IPS DF 6.9 (cell line): ENCODE data around the gene PLCB3.

ENCODE experiments used
- DNase-seq: peaks from one replicate; pipeline ENCODE4 v3.0.0-alpha.2; 2013; ENCODE audit warnings: low read depth, low spot score
- H3K27ac ChIP-seq: one replicate; pipeline ENCODE4 v1.5.1; 2013; ENCODE audit warnings: low read length, control low read depth
- H3K27me3 ChIP-seq: 2 replicates; pipeline ENCODE4 v1.6.1; 2013; ENCODE audit warnings: mild to moderate bottlenecking, low read length; ENCODE audit not compliant: control insufficient read depth, insufficient read depth
- H3K36me3 ChIP-seq: 2 replicates; pipeline ENCODE4 v1.6.1; 2013; ENCODE audit warnings: low read length; ENCODE audit not compliant: control insufficient read depth, insufficient read depth
- H3K4me1 ChIP-seq: 2 replicates; pipeline ENCODE4 v1.6.1; 2013; ENCODE audit warnings: low read length; ENCODE audit not compliant: control insufficient read depth, insufficient read depth
- H3K4me3 ChIP-seq: 2 replicates; pipeline ENCODE4 v1.5.1; 2013; ENCODE audit warnings: mild to moderate bottlenecking, low read length
- H3K9me3 ChIP-seq: 2 replicates; pipeline ENCODE4 v1.6.1; 2013; ENCODE audit warnings: low read length, inconsistent platforms; ENCODE audit not compliant: control insufficient read depth, insufficient read depth
- WGBS: extraction: QIAGEN DNeasy Blood & Tissue Kit; methylation state at CpG from one replicate; pipeline ENCODE4 v1.1.7; 2013; ENCODE audit warnings: mixed read lengths, missing lambda C conversion rate; ENCODE audit not compliant: insufficient read length, insufficient coverage; 5-methylcytosine and 5-hydroxymethylcytosine counted together

Gene PLCB3

GRCh38 chr11:64230171-64230984 is 21.0 kb upstream of the PLCB3 start, which contains the start of gene DNAJC4:
DNAJC4 (plus strand) TSS chr11:64230548; CDS start chr11:64230855, 307 bp downstream.
- no peaks in the 10 kb centered on the region for H3K36me3 ChIP-seq
- H3K4me3 ChIP-seq: peak within 1 kb of the TSS; percentile 46; the same call in 1 of the 2 replicates
- no CpG with 5 or more reads among the region's 62 CpGs for WGBS
- no peaks in the 10 kb centered on the region for H3K9me3 ChIP-seq
- DNase-seq: no peak
- no peak within 1 kb of the TSS for H3K27ac ChIP-seq
- H3K27me3 ChIP-seq: no peaks in the 10 kb centered on the region
- H3K4me1 ChIP-seq: peaks cover 5% of the 10 kb centered on the region; the same call in 1 of the 2 replicates

- Histone ChIP-seq H3K9me3 (no peaks in the 10 kb centered on the region), H3K36me3 (no peaks in the 10 kb centered on the region), H3K4me3 (peak overlapping the region; percentile 46; the same call in 1 of the 2 replicates), H3K27ac (no peak overlapping the region), H3K4me1 (peaks cover 5% of the 10 kb centered on the region; the same call in 1 of the 2 replicates), H3K27me3 (no peaks in the 10 kb centered on the region)
- no CpG with 5 or more reads among the region's 8 CpGs for WGBS
- DNase-seq: no peak
Measured at GRCh38 chr11:64230985-64231365, 20.4 kb upstream of the PLCB3 start.

GRCh38 chr11:64231546-64231945 is 19.8 kb upstream of the PLCB3 start:
- WGBS: no CpG with 5 or more reads among the region's 7 CpGs
- no peak overlapping the region for H3K27ac ChIP-seq

GRCh38 chr11:64232182-64232966 is 19.0 kb upstream of the PLCB3 start:
- H3K4me1 ChIP-seq: peaks cover 2% of the 10 kb centered on the region; the same call in 1 of the 2 replicates

More at GRCh38 chr11:64231546-64231945, 19.8 kb upstream of the PLCB3 start:
- no peaks in the 10 kb centered on the region for H3K36me3 ChIP-seq
- no peak overlapping the region for H3K4me3 ChIP-seq
- no peaks in the 10 kb centered on the region for H3K27me3 ChIP-seq
- no peaks in the 10 kb centered on the region for H3K9me3 ChIP-seq
- DNase-seq: no peak
- H3K4me1 ChIP-seq: peaks cover 5% of the 10 kb centered on the region; the same call in 1 of the 2 replicates

GRCh38 chr11:64232967-64233315 is 18.4 kb upstream of the PLCB3 start:
- peaks cover 2% of the 10 kb centered on the region; the same call in 1 of the 2 replicates for H3K4me1 ChIP-seq

More at GRCh38 chr11:64232182-64232966, 19.0 kb upstream of the PLCB3 start:
- no CpG with 5 or more reads among the region's 15 CpGs for WGBS
- no peak overlapping the region for H3K4me3 ChIP-seq
- H3K27ac ChIP-seq: no peak overlapping the region
- no peak for DNase-seq
- H3K36me3 ChIP-seq: 0 out of 2 replicates have a peak, but pooled peaks cover 1% of the 10 kb centered on the region
- H3K9me3 ChIP-seq: no peaks in the 10 kb centered on the region
- no peaks in the 10 kb centered on the region for H3K27me3 ChIP-seq

GRCh38 chr11:64233913-64234586 is 17.3 kb upstream of the PLCB3 start, which contains the start of gene VEGFB:
VEGFB (plus strand) TSS chr11:64234584; CDS start chr11:64234834, 250 bp downstream.
- Histone ChIP-seq H3K27me3 (no peaks in the 10 kb centered on the region), H3K36me3 (peaks cover 7% of the 10 kb centered on the region; the same call in 1 of the 2 replicates), H3K9me3 (no peaks in the 10 kb centered on the region), H3K4me3 (peak within 1 kb of the TSS; percentile 48; the same call in 1 of the 2 replicates), H3K27ac (no peak within 1 kb of the TSS), H3K4me1 (peaks cover 2% of the 10 kb centered on the region; the same call in 1 of the 2 replicates)
- no peak for DNase-seq
- WGBS: no CpG with 5 or more reads among the region's 62 CpGs

More at GRCh38 chr11:64232967-64233315, 18.4 kb upstream of the PLCB3 start:
- Histone ChIP-seq H3K27ac (no peak overlapping the region), H3K36me3 (0 out of 2 replicates have a peak, but pooled peaks cover 3% of the 10 kb centered on the region), H3K4me3 (no peak overlapping the region), H3K27me3 (no peaks in the 10 kb centered on the region), H3K9me3 (no peaks in the 10 kb centered on the region)
- DNase-seq: no peak
- no CpG with 5 or more reads among the region's 8 CpGs for WGBS

GRCh38 chr11:64234647-64235379 is 16.5 kb upstream of the PLCB3 start:
- Histone ChIP-seq H3K4me3 (peak overlapping the region; percentile 48; the same call in 1 of the 2 replicates), H3K9me3 (no peaks in the 10 kb centered on the region), H3K4me1 (peaks cover 2% of the 10 kb centered on the region; the same call in 1 of the 2 replicates), H3K27me3 (no peaks in the 10 kb centered on the region), H3K27ac (no peak overlapping the region), H3K36me3 (peaks cover 7% of the 10 kb centered on the region; the same call in 1 of the 2 replicates)
- no peak for DNase-seq
- WGBS: no CpG with 5 or more reads among the region's 80 CpGs

GRCh38 chr11:64235437-64236161 is 15.7 kb upstream of the PLCB3 start:
- WGBS: no CpG with 5 or more reads among the region's 12 CpGs
- peak overlapping the region; percentile 48; the same call in 1 of the 2 replicates for H3K4me3 ChIP-seq
- H3K4me1 ChIP-seq: peaks cover 4% of the 10 kb centered on the region; the same call in 1 of the 2 replicates
- no peak overlapping the region for H3K27ac ChIP-seq
- no peaks in the 10 kb centered on the region for H3K9me3 ChIP-seq
- H3K27me3 ChIP-seq: no peaks in the 10 kb centered on the region
- peaks cover 7% of the 10 kb centered on the region; the same call in 1 of the 2 replicates for H3K36me3 ChIP-seq
- DNase-seq: no peak

GRCh38 chr11:64237484-64237951 is 13.8 kb upstream of the PLCB3 start:
- Histone ChIP-seq H3K4me3 (no peak overlapping the region), H3K36me3 (peaks cover 7% of the 10 kb centered on the region; the same call in 1 of the 2 replicates), H3K9me3 (no peaks in the 10 kb centered on the region), H3K27ac (no peak overlapping the region), H3K27me3 (no peaks in the 10 kb centered on the region), H3K4me1 (peaks cover 4% of the 10 kb centered on the region; the same call in 1 of the 2 replicates)
- DNase-seq: no peak
- WGBS: no CpG with 5 or more reads among the region's 12 CpGs
